ENCODE data around the gene ZSCAN30. TPM values are rescaled to one million over a fixed set of nuclear protein-coding genes. Genes with fewer than 3 reads are reported as not detected.

ZSCAN30 gene
- total and polyA plus RNA-seq, 4 donors: 6.3 to 31.8 (median 21.1) TPM

DNA sequence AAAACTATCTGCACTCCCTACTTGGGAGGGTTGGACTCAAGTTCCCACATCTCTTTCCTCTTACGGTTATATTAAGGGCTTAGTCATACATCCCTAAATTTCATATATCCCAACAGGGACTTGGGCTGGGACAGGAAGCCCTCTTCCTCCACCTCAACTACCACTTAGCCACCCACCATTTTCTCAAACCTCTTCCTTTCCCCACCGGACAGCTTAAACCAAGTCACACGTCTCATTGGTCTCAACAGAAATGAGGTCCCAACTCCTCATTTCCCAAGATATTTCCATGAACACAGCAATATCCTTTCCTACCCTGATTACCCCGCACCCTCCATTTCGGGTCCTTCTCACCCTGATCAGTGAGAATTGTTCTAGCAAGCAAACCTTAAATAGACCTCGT, 736 bp downstream of the ZSCAN30 start:
- ATAC-seq (ENCODE audit: low FRiP score) (no peak), DNase-seq (no peak)
- Histone ChIP-seq H3K27ac (ENCODE audit: low read depth in 1 of 2, low read length in 2 of 2) (no peak overlapping the region), H3K36me3 (ENCODE audit: control insufficient read depth in 1 of 2, insufficient read depth in 2 of 2, low read length in 1 of 2) (no peaks in the 10 kb centered on the region), H3K4me1 (ENCODE audit: control insufficient read depth in 1 of 2, insufficient read depth in 2 of 2, low read length in 2 of 2) (no peaks in the 10 kb centered on the region), H3K4me3 (ENCODE audit: low read length in 2 of 2) (peak overlapping the region; percentile 64 to 80), H3K9me3 (ENCODE audit: control insufficient read depth, low read length) (no peaks in the 10 kb centered on the region), H3K27me3 (ENCODE audit: control insufficient read depth in 1 of 2, insufficient read depth in 2 of 2, low read length in 1 of 2) (no peaks in the 10 kb centered on the region)
- WGBS, 2 donors: 5 to 8% methylated on average over 6 of the region's 6 CpGs
- intact Hi-C loops (cut with DNase I): loop anchor here in 1 of 2 donors (2.0 kb wide), 1 partner anchor 22 kb away; no protein-coding TSS in a partner anchor

GRCh38 chr18:35284841-35285240, 5.2 kb downstream of the ZSCAN30 start:
- no peak for ATAC-seq (ENCODE audit: low FRiP score)
- Histone ChIP-seq H3K4me3 (ENCODE audit: low read length in 2 of 2) (no peak overlapping the region), H3K27me3 (ENCODE audit: control insufficient read depth in 1 of 2, insufficient read depth in 2 of 2, low read length in 1 of 2) (no peaks in the 10 kb centered on the region), H3K27ac (ENCODE audit: low read depth in 1 of 2, low read length in 2 of 2) (no peak overlapping the region), H3K4me1 (ENCODE audit: control insufficient read depth in 1 of 2, insufficient read depth in 2 of 2, low read length in 2 of 2) (no peaks in the 10 kb centered on the region), H3K9me3 (ENCODE audit: control insufficient read depth, low read length) (no peaks in the 10 kb centered on the region), H3K36me3 (ENCODE audit: control insufficient read depth in 1 of 2, insufficient read depth in 2 of 2, low read length in 1 of 2) (peaks cover 0 to 5% of the 10 kb centered on the region in 2 donors)
- no peak for DNase-seq
- intact Hi-C loops (cut with DNase I): loop anchor here in 1 of 2 donors (5.0 kb wide), 1 partner anchor 682 kb away; no protein-coding TSS in a partner anchor
- 78 to 84% methylated on average over 3 of the region's 3 CpGs for WGBS, 2 donors

GRCh38 chr18:35283923-35284794, 5.9 kb downstream of the ZSCAN30 start:
- WGBS, 2 donors: 89 to 93% methylated on average over 7 of the region's 7 CpGs
- H3K36me3 ChIP-seq (ENCODE audit: control insufficient read depth in 1 of 2, insufficient read depth in 2 of 2, low read length in 1 of 2): peaks cover 0 to 5% of the 10 kb centered on the region in 2 donors
- H3K9me3 ChIP-seq (ENCODE audit: control insufficient read depth, low read length): no peaks in the 10 kb centered on the region
- H3K27ac ChIP-seq (ENCODE audit: low read depth in 1 of 2, low read length in 2 of 2): no peak overlapping the region
- no peaks in the 10 kb centered on the region for H3K4me1 ChIP-seq (ENCODE audit: control insufficient read depth in 1 of 2, insufficient read depth in 2 of 2, low read length in 2 of 2)
- DNase-seq (no peak), ATAC-seq (ENCODE audit: low FRiP score) (no peak)
- no peaks in the 10 kb centered on the region for H3K27me3 ChIP-seq (ENCODE audit: control insufficient read depth in 1 of 2, insufficient read depth in 2 of 2, low read length in 1 of 2)
- intact Hi-C loops (cut with DNase I): loop anchor here in 1 of 2 donors (5.0 kb wide), 1 partner anchor 683 kb away; no protein-coding TSS in a partner anchor
- H3K4me3 ChIP-seq (ENCODE audit: low read length in 2 of 2): no peak overlapping the region

DNA sequence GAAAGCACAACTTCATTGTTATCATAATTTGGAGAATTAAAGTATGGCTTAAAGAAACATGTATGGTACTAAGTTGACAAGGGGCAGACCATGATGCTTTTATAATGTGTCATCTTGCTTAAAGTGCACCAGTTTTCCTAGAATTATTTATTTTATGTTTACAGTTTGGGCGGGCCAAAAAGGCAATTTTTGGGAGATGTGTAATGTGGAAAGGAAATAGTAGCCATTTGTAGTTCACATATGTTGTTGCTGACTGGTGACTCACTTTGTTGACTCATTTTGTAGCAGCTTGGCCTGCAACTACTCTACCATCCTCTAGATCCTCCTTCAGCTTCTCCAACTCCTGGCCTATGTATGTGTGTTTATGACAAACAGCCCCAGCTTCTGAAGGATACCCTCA, 7.7 kb downstream of the ZSCAN30 start:
- intact Hi-C loops (cut with DNase I): loop anchor here in 1 of 2 donors (5.0 kb wide), 1 partner anchor 685 kb away; no protein-coding TSS in a partner anchor
- Histone ChIP-seq H3K36me3 (ENCODE audit: control insufficient read depth in 1 of 2, insufficient read depth in 2 of 2, low read length in 1 of 2) (peaks cover 0 to 5% of the 10 kb centered on the region in 2 donors), H3K27ac (ENCODE audit: low read depth in 1 of 2, low read length in 2 of 2) (no peak overlapping the region), H3K27me3 (ENCODE audit: control insufficient read depth in 1 of 2, insufficient read depth in 2 of 2, low read length in 1 of 2) (no peaks in the 10 kb centered on the region), H3K4me3 (ENCODE audit: low read length in 2 of 2) (no peak overlapping the region), H3K9me3 (ENCODE audit: control insufficient read depth, low read length) (no peaks in the 10 kb centered on the region), H3K4me1 (ENCODE audit: control insufficient read depth in 1 of 2, insufficient read depth in 2 of 2, low read length in 2 of 2) (no peaks in the 10 kb centered on the region)
- no peak for DNase-seq
- ATAC-seq (ENCODE audit: low FRiP score): no peak
- 60 to 88% methylated on average over 1 of the region's 1 CpG for WGBS, 2 donors

DNA sequence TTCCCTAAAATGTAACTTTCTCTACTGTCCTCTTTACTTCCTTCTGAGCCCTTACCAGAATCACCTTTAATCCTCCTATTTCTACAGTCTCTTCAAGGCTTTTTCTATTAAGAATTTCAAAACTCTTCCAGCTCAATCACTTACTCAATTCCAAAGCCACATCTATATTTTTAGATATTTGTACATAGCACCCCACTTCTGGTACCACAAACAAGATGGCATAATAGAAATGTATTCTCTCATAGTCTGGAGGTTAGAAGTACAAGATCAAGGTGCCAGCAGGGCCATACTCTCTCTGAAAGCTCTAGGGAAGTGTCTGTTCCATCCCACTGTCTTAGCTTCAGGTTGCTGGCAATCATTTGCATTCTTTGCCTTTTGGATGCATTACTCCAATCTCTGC, 11.1 kb downstream of the ZSCAN30 start:
- Histone ChIP-seq H3K9me3 (ENCODE audit: control insufficient read depth, low read length) (no peaks in the 10 kb centered on the region), H3K27ac (ENCODE audit: low read depth in 1 of 2, low read length in 2 of 2) (no peak overlapping the region), H3K27me3 (ENCODE audit: control insufficient read depth in 1 of 2, insufficient read depth in 2 of 2, low read length in 1 of 2) (no peaks in the 10 kb centered on the region), H3K4me1 (ENCODE audit: control insufficient read depth in 1 of 2, insufficient read depth in 2 of 2, low read length in 2 of 2) (no peaks in the 10 kb centered on the region), H3K36me3 (ENCODE audit: control insufficient read depth in 1 of 2, insufficient read depth in 2 of 2, low read length in 1 of 2) (peaks cover 0 to 5% of the 10 kb centered on the region in 2 donors), H3K4me3 (ENCODE audit: low read length in 2 of 2) (no peak overlapping the region)
- ATAC-seq (ENCODE audit: low FRiP score) (no peak), DNase-seq (no peak)
- intact Hi-C loops (cut with DNase I): no loop called here

- no peak for ATAC-seq (ENCODE audit: low FRiP score)
- intact Hi-C loops (cut with DNase I): no loop called here
- H3K9me3 ChIP-seq (ENCODE audit: control insufficient read depth, low read length): no peaks in the 10 kb centered on the region
- H3K4me1 ChIP-seq (ENCODE audit: control insufficient read depth in 1 of 2, insufficient read depth in 2 of 2, low read length in 2 of 2): no peaks in the 10 kb centered on the region
- no peak overlapping the region for H3K4me3 ChIP-seq (ENCODE audit: low read length in 2 of 2)
- H3K36me3 ChIP-seq (ENCODE audit: control insufficient read depth in 1 of 2, insufficient read depth in 2 of 2, low read length in 1 of 2): no peaks in the 10 kb centered on the region
- no peaks in the 10 kb centered on the region for H3K27me3 ChIP-seq (ENCODE audit: control insufficient read depth in 1 of 2, insufficient read depth in 2 of 2, low read length in 1 of 2)
- no peak for DNase-seq
- H3K27ac ChIP-seq (ENCODE audit: low read depth in 1 of 2, low read length in 2 of 2): no peak overlapping the region
- 78 to 91% methylated on average over 1 of the region's 1 CpG for WGBS, 2 donors
Observed at GRCh38 chr18:35278085-35278484, 11.9 kb downstream of the ZSCAN30 start.

DNA sequence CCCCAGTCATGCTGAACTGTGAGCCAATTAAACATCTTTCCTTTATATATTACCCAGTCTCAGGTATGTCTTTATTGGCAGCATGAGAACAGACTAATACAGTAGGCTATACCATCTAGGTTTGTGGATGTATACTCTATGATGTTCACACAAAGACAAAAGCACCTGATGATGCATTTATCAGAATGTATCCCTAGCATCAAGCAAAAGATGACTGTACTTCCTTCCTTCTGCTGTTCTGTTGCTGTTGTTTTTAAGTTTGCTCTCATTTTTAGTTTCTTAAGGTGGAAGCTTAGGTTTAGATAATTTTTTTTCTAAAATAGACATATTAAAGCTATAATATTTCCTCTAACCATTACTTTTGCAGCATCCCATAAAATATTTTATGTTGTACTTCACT, 12.4 kb downstream of the ZSCAN30 start:
- no peak overlapping the region for H3K27ac ChIP-seq (ENCODE audit: low read depth in 1 of 2, low read length in 2 of 2)
- H3K27me3 ChIP-seq (ENCODE audit: control insufficient read depth in 1 of 2, insufficient read depth in 2 of 2, low read length in 1 of 2): no peaks in the 10 kb centered on the region
- no peaks in the 10 kb centered on the region for H3K36me3 ChIP-seq (ENCODE audit: control insufficient read depth in 1 of 2, insufficient read depth in 2 of 2, low read length in 1 of 2)
- no peak overlapping the region for H3K4me3 ChIP-seq (ENCODE audit: low read length in 2 of 2)
- intact Hi-C loops (cut with DNase I): no loop called here
- H3K9me3 ChIP-seq (ENCODE audit: control insufficient read depth, low read length): no peaks in the 10 kb centered on the region
- no peaks in the 10 kb centered on the region for H3K4me1 ChIP-seq (ENCODE audit: control insufficient read depth in 1 of 2, insufficient read depth in 2 of 2, low read length in 2 of 2)
- ATAC-seq (ENCODE audit: low FRiP score) (no peak), DNase-seq (no peak)

DNA sequence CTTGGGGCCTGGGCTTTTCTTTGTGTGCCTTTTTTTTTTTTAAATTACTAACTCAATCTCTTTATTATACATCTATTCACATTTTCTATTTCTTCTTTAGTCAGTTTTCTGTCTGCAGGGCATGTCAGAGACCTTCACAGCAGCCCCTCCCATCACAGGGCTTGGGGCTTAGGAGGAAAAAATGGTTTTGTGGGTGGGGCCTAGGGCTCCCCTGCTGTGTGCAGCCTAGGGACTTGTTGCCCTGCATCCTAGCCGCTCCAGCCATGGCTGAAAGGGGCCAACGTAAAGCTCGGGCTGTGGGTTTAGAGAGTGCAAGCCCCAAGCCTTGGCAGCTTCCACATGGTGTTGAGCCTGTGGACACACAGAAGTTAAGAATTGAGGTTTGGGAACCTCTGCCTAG, 13.8 kb downstream of the ZSCAN30 start:
- no peaks in the 10 kb centered on the region for H3K36me3 ChIP-seq (ENCODE audit: control insufficient read depth in 1 of 2, insufficient read depth in 2 of 2, low read length in 1 of 2)
- intact Hi-C loops (cut with DNase I): no loop called here
- ATAC-seq (ENCODE audit: low FRiP score) (no peak), DNase-seq (no peak)
- H3K4me1 ChIP-seq (ENCODE audit: control insufficient read depth in 1 of 2, insufficient read depth in 2 of 2, low read length in 2 of 2): no peaks in the 10 kb centered on the region
- no peaks in the 10 kb centered on the region for H3K9me3 ChIP-seq (ENCODE audit: control insufficient read depth, low read length)
- no peaks in the 10 kb centered on the region for H3K27me3 ChIP-seq (ENCODE audit: control insufficient read depth in 1 of 2, insufficient read depth in 2 of 2, low read length in 1 of 2)
- WGBS, 2 donors: 95% methylated on average over 3 of the region's 3 CpGs
- H3K4me3 ChIP-seq (ENCODE audit: low read length in 2 of 2): no peak overlapping the region
- no peak overlapping the region for H3K27ac ChIP-seq (ENCODE audit: low read depth in 1 of 2, low read length in 2 of 2)

DNA sequence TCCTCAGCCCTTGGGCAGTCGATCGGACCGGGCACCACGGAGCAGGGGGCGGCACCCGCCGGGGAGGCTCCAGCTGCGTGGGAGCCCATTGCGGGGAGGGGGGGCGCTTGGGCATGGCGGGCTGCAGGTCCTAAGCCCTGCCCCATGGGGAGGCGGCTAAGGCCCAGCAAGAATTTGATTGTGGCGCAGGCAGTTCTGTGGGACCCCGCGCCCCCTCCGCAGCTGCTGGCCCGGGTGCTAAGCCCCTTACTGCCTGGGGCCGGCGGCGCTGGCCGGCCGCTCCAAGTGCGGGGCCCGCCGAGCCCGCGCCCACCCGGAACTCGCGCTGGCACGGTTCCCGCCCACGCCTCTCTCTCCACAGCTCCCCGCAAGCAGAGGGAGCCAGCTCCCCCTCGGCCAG, 18.4 kb downstream of the ZSCAN30 start:
- intact Hi-C loops (cut with DNase I): no loop called here
- no peak for ATAC-seq (ENCODE audit: low FRiP score)
- 93 to 95% methylated on average over 34 to 35 of the region's 35 CpGs for WGBS, 2 donors

More for the DNA sequence above, 18.4 kb downstream of the ZSCAN30 start:
- no peak overlapping the region for H3K27ac ChIP-seq (ENCODE audit: low read depth in 1 of 2, low read length in 2 of 2)
- H3K9me3 ChIP-seq (ENCODE audit: control insufficient read depth, low read length): no peaks in the 10 kb centered on the region
- no peak for DNase-seq
- H3K36me3 ChIP-seq (ENCODE audit: control insufficient read depth in 1 of 2, insufficient read depth in 2 of 2, low read length in 1 of 2): no peaks in the 10 kb centered on the region
- H3K4me1 ChIP-seq (ENCODE audit: control insufficient read depth in 1 of 2, insufficient read depth in 2 of 2, low read length in 2 of 2): no peaks in the 10 kb centered on the region
- H3K4me3 ChIP-seq (ENCODE audit: low read length in 2 of 2): no peak overlapping the region
- H3K27me3 ChIP-seq (ENCODE audit: control insufficient read depth in 1 of 2, insufficient read depth in 2 of 2, low read length in 1 of 2): no peaks in the 10 kb centered on the region
